ENCODE measurements around the gene ME3.

Gene ME3

GRCh38 chr11:86671531-86672006, 847 bp downstream of the ME3 start:
- TF ChIP-seq SIN3A (IDR thresholded peaks at IDR 0.05; ENCODE audit: borderline replicate concordance, insufficient read depth, low read length) (no peak), REST (IDR thresholded peaks at IDR 0.05; ENCODE audit: insufficient read depth in 1 of 2, low read depth in 2 of 2, low read length in 2 of 2) (no peak), POLR2AphosphoS5 (IDR thresholded peaks at IDR 0.05; ENCODE audit: low read depth, low read length) (no peak), FOXP2 (optimal IDR thresholded peaks at IDR 0.05; ENCODE audit: borderline replicate concordance, extremely low read depth, extremely low read length, insufficient read depth) (no peak), TAF1 (IDR thresholded peaks at IDR 0.05; ENCODE audit: borderline replicate concordance, insufficient read depth, low read length) (no peak)

- TF ChIP-seq POLR2AphosphoS5 (IDR thresholded peaks at IDR 0.05; ENCODE audit: low read depth, low read length) = no peak
- TF ChIP-seq REST (IDR thresholded peaks at IDR 0.05; ENCODE audit: insufficient read depth in 1 of 2, low read depth in 2 of 2, low read length in 2 of 2) = no peak
These were observed 1.5 kb downstream of the ME3 start for GRCh38 chr11:86670911-86671310.

GRCh38 chr11:86670181-86670580, 2.2 kb downstream of the ME3 start:
- TF ChIP-seq TAF1 (IDR thresholded peaks at IDR 0.05; ENCODE audit: borderline replicate concordance, insufficient read depth, low read length) (no peak), SIN3A (IDR thresholded peaks at IDR 0.05; ENCODE audit: borderline replicate concordance, insufficient read depth, low read length) (no peak), FOXP2 (optimal IDR thresholded peaks at IDR 0.05; ENCODE audit: borderline replicate concordance, extremely low read depth, extremely low read length, insufficient read depth) (no peak), REST (IDR thresholded peaks at IDR 0.05; ENCODE audit: insufficient read depth in 1 of 2, low read depth in 2 of 2, low read length in 2 of 2) (no peak), POLR2AphosphoS5 (IDR thresholded peaks at IDR 0.05; ENCODE audit: low read depth, low read length) (no peak)

- TF ChIP-seq POLR2AphosphoS5 (IDR thresholded peaks at IDR 0.05; ENCODE audit: low read depth, low read length) (no peak), TAF1 (IDR thresholded peaks at IDR 0.05; ENCODE audit: borderline replicate concordance, insufficient read depth, low read length) (no peak), REST (IDR thresholded peaks at IDR 0.05; ENCODE audit: insufficient read depth in 1 of 2, low read depth in 2 of 2, low read length in 2 of 2) (no peak), FOXP2 (optimal IDR thresholded peaks at IDR 0.05; ENCODE audit: borderline replicate concordance, extremely low read depth, extremely low read length, insufficient read depth) (no peak), SIN3A (IDR thresholded peaks at IDR 0.05; ENCODE audit: borderline replicate concordance, insufficient read depth, low read length) (no peak)
These were observed 3.0 kb downstream of the ME3 start for GRCh38 chr11:86669424-86669823.

GRCh38 chr11:86668929-86669328, 3.5 kb downstream of the ME3 start:
- TF ChIP-seq FOXP2 (optimal IDR thresholded peaks at IDR 0.05; ENCODE audit: borderline replicate concordance, extremely low read depth, extremely low read length, insufficient read depth) (no peak), POLR2AphosphoS5 (IDR thresholded peaks at IDR 0.05; ENCODE audit: low read depth, low read length) (no peak), REST (IDR thresholded peaks at IDR 0.05; ENCODE audit: insufficient read depth in 1 of 2, low read depth in 2 of 2, low read length in 2 of 2) (no peak), TAF1 (IDR thresholded peaks at IDR 0.05; ENCODE audit: borderline replicate concordance, insufficient read depth, low read length) (no peak), SIN3A (IDR thresholded peaks at IDR 0.05; ENCODE audit: borderline replicate concordance, insufficient read depth, low read length) (no peak)

Data from PFSK-1 (cell line).